A673 (cell line): ENCODE measurements around the gene PALLD. TPM values are rescaled to one million over a fixed set of nuclear protein-coding genes. Genes with fewer than 3 reads are reported as not detected.

ENCODE experiments used
- BruUV-seq: library from RNA; stranded (reverse); fragments of 400-500 nt; replicated peaks from 2 replicates; lab custom pipeline; 2021; lab: Mats Ljungman, UMichigan
- CTCF ChIA-PET: fragments of 300-600 bp; sonication (Branson Sonifier 250); formaldehyde crosslinking; loops from one replicate; lab custom pipeline; 2022; ENCODE audit warnings: antibody characterized with exemption; lab: Charles Lee
- POLR2A ChIA-PET: fragments of 300-600 bp; sonication (Branson Sonifier 250); formaldehyde crosslinking; loops from one replicate; lab custom pipeline; 2022; ENCODE audit warnings: antibody characterized with exemption; ENCODE audit not compliant: low non-redundant PET; lab: Charles Lee
- DNase-seq: peaks from one replicate; pipeline ENCODE4 v3.0.0-alpha.2; 2015; ENCODE audit warnings: low spot score
- H3K27ac ChIP-seq: fragments of 200-600 bp; sonication (generic); 2 replicates; pipeline ENCODE4 v1.5.1; 2016; ENCODE audit warnings: mixed run types, low read depth, mild to moderate bottlenecking, mixed read lengths, antibody characterized with exemption, low read length; ENCODE audit not compliant: poor library complexity, severe bottlenecking
- H3K27me3 ChIP-seq: fragments of 200-600 bp; sonication (generic); replicated peaks from 2 replicates; pipeline ENCODE4 v1.6.1; 2017; ENCODE audit warnings: mixed run types, low read depth, mild to moderate bottlenecking, mixed read lengths, antibody characterized with exemption, low read length; ENCODE audit not compliant: insufficient read depth, poor library complexity
- H3K36me3 ChIP-seq: fragments of 200-600 bp; sonication (generic); 2 replicates; pipeline ENCODE4 v1.6.1; 2016; ENCODE audit warnings: mixed run types, mild to moderate bottlenecking, mixed read lengths, antibody characterized with exemption, low read length; ENCODE audit not compliant: insufficient read depth, poor library complexity, severe bottlenecking
- H3K4me1 ChIP-seq: fragments of 200-600 bp; sonication (generic); 2 replicates; pipeline ENCODE4 v1.6.1; 2017; ENCODE audit warnings: mixed run types, mild to moderate bottlenecking, mixed read lengths, antibody characterized with exemption, low read length; ENCODE audit not compliant: insufficient read depth, poor library complexity, severe bottlenecking
- H3K4me3 ChIP-seq: fragments of 200-600 bp; sonication (generic); 2 replicates; pipeline ENCODE4 v1.5.1; 2016; ENCODE audit warnings: low read depth, mixed run types, mild to moderate bottlenecking, mixed read lengths, low read length; ENCODE audit not compliant: poor library complexity, severe bottlenecking
- H3K9me3 ChIP-seq: fragments of 200-600 bp; sonication (generic); 2 replicates; pipeline ENCODE4 v1.6.1; 2016; ENCODE audit warnings: mixed run types, low read depth, mild to moderate bottlenecking, mixed read lengths, antibody characterized with exemption, low read length; ENCODE audit not compliant: poor library complexity, severe bottlenecking
- EZH2 ChIP-seq: fragments of 200-600 bp; sonication (generic); IDR thresholded peaks from 2 replicates; pipeline ENCODE4 v1.6.1; 2017; ENCODE audit warnings: borderline replicate concordance, low read depth, mild to moderate bottlenecking, mixed read lengths, antibody characterized with exemption, low read length; ENCODE audit not compliant: poor library complexity, severe bottlenecking
- intact Hi-C: fragments of 100-400 bp; cut with micrococcal nuclease; formaldehyde crosslinking; loops from one replicate; pipeline ENCODE4 v1.10.0; 2022; ENCODE audit not compliant: unreplicated experiment
- total RNA-seq: library from RNA; stranded (reverse); gene quantifications from 2 replicates; pipeline ENCODE4 v1.2.3, GENCODE V29; 2021
- TF ChIP-seq, protein P1 (sequence below): fragments of 300-800, 200-600 bp; sonication (generic); conservative IDR thresholded peaks from 2 replicates; pipeline ENCODE4 v1.5.1; 2017; ENCODE audit warnings: low read depth, mild to moderate bottlenecking, antibody characterized with exemption, low read length, moderate library complexity, mixed read lengths

PALLD gene
- total RNA-seq, 1 experiment from 2014 or later: 44.1 TPM

DNA sequence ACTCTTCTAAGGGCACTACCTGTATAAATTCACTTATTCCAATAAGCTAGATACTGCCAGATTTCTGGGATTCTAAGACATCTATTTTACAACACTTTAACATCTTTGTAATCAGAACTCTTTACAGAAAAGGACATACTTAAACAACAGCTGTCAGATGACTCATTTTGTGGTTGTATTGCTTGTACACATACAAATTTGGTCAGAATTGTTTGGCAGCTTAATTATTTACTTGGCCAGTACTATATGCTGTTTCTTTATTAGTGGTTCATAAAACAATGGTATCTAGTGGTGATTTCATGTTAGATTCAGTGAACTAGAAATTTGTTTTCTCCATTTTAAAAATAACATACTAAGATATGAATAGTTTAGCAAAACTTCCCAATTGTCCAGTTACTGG is 27.2 kb downstream of the PALLD start:
- ChIA-PET POLR2A (no interaction called here), CTCF (no interaction called here)
- TF ChIP-seq, protein P1, sequence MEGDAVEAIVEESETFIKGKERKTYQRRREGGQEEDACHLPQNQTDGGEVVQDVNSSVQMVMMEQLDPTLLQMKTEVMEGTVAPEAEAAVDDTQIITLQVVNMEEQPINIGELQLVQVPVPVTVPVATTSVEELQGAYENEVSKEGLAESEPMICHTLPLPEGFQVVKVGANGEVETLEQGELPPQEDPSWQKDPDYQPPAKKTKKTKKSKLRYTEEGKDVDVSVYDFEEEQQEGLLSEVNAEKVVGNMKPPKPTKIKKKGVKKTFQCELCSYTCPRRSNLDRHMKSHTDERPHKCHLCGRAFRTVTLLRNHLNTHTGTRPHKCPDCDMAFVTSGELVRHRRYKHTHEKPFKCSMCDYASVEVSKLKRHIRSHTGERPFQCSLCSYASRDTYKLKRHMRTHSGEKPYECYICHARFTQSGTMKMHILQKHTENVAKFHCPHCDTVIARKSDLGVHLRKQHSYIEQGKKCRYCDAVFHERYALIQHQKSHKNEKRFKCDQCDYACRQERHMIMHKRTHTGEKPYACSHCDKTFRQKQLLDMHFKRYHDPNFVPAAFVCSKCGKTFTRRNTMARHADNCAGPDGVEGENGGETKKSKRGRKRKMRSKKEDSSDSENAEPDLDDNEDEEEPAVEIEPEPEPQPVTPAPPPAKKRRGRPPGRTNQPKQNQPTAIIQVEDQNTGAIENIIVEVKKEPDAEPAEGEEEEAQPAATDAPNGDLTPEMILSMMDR: no peak
- TF ChIP-seq EZH2: no peak
- no peaks in the 10 kb centered on the region for H3K4me1 ChIP-seq
- no peak for DNase-seq
- no peaks in the 10 kb centered on the region for H3K27me3 ChIP-seq
- no peaks in the 10 kb centered on the region for H3K9me3 ChIP-seq
- no peaks in the 10 kb centered on the region for H3K36me3 ChIP-seq
- H3K4me3 ChIP-seq: no peak overlapping the region
- H3K27ac ChIP-seq: no peak overlapping the region
- BruUV-seq: no TSS peak
- intact Hi-C loops: no loop called here

DNA sequence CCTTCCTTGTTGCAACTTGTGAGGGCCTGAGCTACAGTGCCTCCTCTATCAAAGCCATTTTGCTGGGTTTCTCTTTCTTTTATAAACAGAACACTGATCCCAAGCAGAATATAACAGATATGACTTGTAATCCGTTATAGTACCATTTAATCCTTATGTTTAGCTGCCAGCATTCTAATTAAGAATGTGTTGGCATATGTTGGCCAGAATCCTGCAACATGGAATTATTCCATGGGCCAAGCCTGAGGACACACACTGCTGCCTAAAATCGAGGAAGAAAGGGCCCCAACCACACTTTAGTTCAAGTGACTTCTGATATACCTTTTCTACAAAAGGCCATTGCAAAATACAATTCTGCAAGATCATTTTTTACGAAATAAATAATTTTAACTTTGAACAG is 28.0 kb downstream of the PALLD start:
- intact Hi-C loops: no loop called here
- no peak for DNase-seq
- no TSS peak for BruUV-seq
- H3K4me1 ChIP-seq: no peaks in the 10 kb centered on the region
- H3K27ac ChIP-seq: no peak overlapping the region
- POLR2A ChIA-PET: no interaction called here
- no peak for TF ChIP-seq EZH2
- TF ChIP-seq, protein P1: no peak
- no peaks in the 10 kb centered on the region for H3K9me3 ChIP-seq
- H3K4me3 ChIP-seq: no peak overlapping the region
- no peaks in the 10 kb centered on the region for H3K36me3 ChIP-seq
- H3K27me3 ChIP-seq: peaks cover 7% of the 10 kb centered on the region
- CTCF ChIA-PET: no interaction called here

DNA sequence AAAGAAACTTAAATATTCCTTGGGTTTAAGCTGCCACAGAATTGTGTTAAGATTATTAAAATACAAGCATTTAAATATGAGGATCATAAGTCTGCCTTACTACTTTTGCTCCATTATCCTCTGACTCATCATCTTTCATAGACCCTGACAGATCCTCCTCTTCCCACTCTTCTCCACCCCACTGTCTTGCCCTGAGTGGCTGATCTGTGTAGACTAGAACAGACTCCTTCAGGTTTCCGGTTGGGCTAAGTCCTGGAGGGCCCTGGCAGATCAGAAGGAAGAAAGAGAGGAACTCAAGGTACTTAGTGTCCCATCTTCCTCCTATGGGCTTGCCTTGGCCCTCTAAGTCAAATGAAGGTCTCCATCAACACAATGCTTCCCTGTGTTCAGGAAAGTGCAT is 30.7 kb downstream of the PALLD start:
- DNase-seq: peak; percentile 36
- H3K27me3 ChIP-seq: peaks cover 23% of the 10 kb centered on the region
- intact Hi-C loops: no loop called here
- CTCF ChIA-PET: no interaction called here
- H3K27ac ChIP-seq: no peak overlapping the region
- POLR2A ChIA-PET: no interaction called here
- no TSS peak for BruUV-seq
- H3K36me3 ChIP-seq: no peaks in the 10 kb centered on the region
- H3K4me3 ChIP-seq: no peak overlapping the region
- no peaks in the 10 kb centered on the region for H3K9me3 ChIP-seq
- no peaks in the 10 kb centered on the region for H3K4me1 ChIP-seq
- no peak for TF ChIP-seq EZH2
- TF ChIP-seq, protein P1: no peak
